HEK293 (cell line): ENCODE measurements around the gene RITA1.

ENCODE experiments used
- HOXD13 ChIP-seq: sonication (generic); formaldehyde crosslinking; IDR thresholded peaks from 2 replicates; pipeline ENCODE4 v1.8.0; 2022; ENCODE audit warnings: missing genetic modification reagents, borderline replicate concordance
- KLF17 ChIP-seq: fragments of 450-650 bp; formaldehyde crosslinking; IDR thresholded peaks from 2 replicates; pipeline ENCODE4 v1.5.1; 2016; ENCODE audit warnings: missing biosample characterization, missing genetic modification characterization
- OSR2 ChIP-seq: fragments of 450-650 bp; formaldehyde crosslinking; IDR thresholded peaks from 2 replicates; pipeline ENCODE4 v1.5.1; 2016; ENCODE audit warnings: missing biosample characterization, missing genetic modification characterization
- PATZ1 ChIP-seq: fragments of 450-650 bp; formaldehyde crosslinking; IDR thresholded peaks from 2 replicates; pipeline ENCODE4 v1.5.1; 2016; ENCODE audit warnings: missing biosample characterization, missing genetic modification characterization
- ZBTB1 ChIP-seq: fragments of 450-650 bp; formaldehyde crosslinking; IDR thresholded peaks from 2 replicates; pipeline ENCODE4 v1.5.1; 2016; ENCODE audit warnings: missing biosample characterization, missing genetic modification characterization
- ZFP3 ChIP-seq: fragments of 450-650 bp; formaldehyde crosslinking; IDR thresholded peaks from 2 replicates; pipeline ENCODE4 v1.5.1; 2016; ENCODE audit warnings: low read depth, missing biosample characterization, missing genetic modification characterization
- ZFP37 ChIP-seq: fragments of 450-650 bp; formaldehyde crosslinking; IDR thresholded peaks from 2 replicates; pipeline ENCODE4 v1.5.1; 2016; ENCODE audit warnings: missing biosample characterization, missing genetic modification characterization
- ZFP41 ChIP-seq: fragments of 450-650 bp; formaldehyde crosslinking; IDR thresholded peaks from 2 replicates; pipeline ENCODE4 v1.5.1; 2016; ENCODE audit warnings: missing biosample characterization, missing genetic modification characterization, borderline replicate concordance
- ZNF132 ChIP-seq: fragments of 450-650 bp; formaldehyde crosslinking; IDR thresholded peaks from 2 replicates; pipeline ENCODE4 v1.5.1; 2017; ENCODE audit warnings: missing biosample characterization, missing genetic modification characterization, borderline replicate concordance
- ZNF157 ChIP-seq: fragments of 450-650 bp; formaldehyde crosslinking; IDR thresholded peaks from 2 replicates; pipeline ENCODE4 v1.5.1; 2016; ENCODE audit warnings: missing biosample characterization, missing genetic modification characterization
- ZNF174 ChIP-seq: fragments of 450-650 bp; formaldehyde crosslinking; IDR thresholded peaks from 2 replicates; pipeline ENCODE4 v1.5.0; 2017; ENCODE audit warnings: missing biosample characterization, mild to moderate bottlenecking, missing genetic modification characterization
- ZNF2 ChIP-seq: fragments of 450-650 bp; formaldehyde crosslinking; IDR thresholded peaks from 2 replicates; pipeline ENCODE4 v1.5.1; 2016; ENCODE audit warnings: missing biosample characterization, missing genetic modification characterization
- ZNF202 ChIP-seq: fragments of 450-650 bp; formaldehyde crosslinking; IDR thresholded peaks from 2 replicates; pipeline ENCODE4 v1.5.1; 2016; ENCODE audit warnings: missing biosample characterization, missing genetic modification characterization, borderline replicate concordance
- ZNF274 ChIP-seq, 2 experiments: fragments of 200-500 bp in 1 of 2; fragments of 450-650 bp in 1 of 2; sonication (Bioruptor generic) in 1 of 2; formaldehyde crosslinking in 1 of 2; IDR thresholded peaks; 2 replicates each; pipeline versions ENCODE4 v1.5.1 to v1.6.1; 2014 to 2016; ENCODE audit warnings: borderline replicate concordance in 1 of 2, inconsistent platforms in 1 of 2, low read length in 1 of 2, missing biosample characterization in 1 of 2, missing genetic modification characterization in 1 of 2
- ZNF280D ChIP-seq: fragments of 450-650 bp; formaldehyde crosslinking; IDR thresholded peaks from 2 replicates; pipeline ENCODE4 v1.5.1; 2016; ENCODE audit warnings: missing biosample characterization, missing genetic modification characterization
- ZNF335 ChIP-seq: fragments of 450-650 bp; formaldehyde crosslinking; conservative IDR thresholded peaks from 2 replicates; pipeline ENCODE4 v1.5.1; 2016; ENCODE audit warnings: missing biosample characterization, missing genetic modification characterization
- ZNF341 ChIP-seq: fragments of 450-650 bp; formaldehyde crosslinking; IDR thresholded peaks from 2 replicates; pipeline ENCODE4; 2016; ENCODE audit warnings: low read depth, missing biosample characterization, missing genetic modification characterization
- ZNF426 ChIP-seq: fragments of 450-650 bp; formaldehyde crosslinking; IDR thresholded peaks from 2 replicates; pipeline ENCODE4 v1.5.1; 2017; ENCODE audit warnings: missing biosample characterization, missing genetic modification characterization, mild to moderate bottlenecking, inconsistent platforms, moderate library complexity
- ZNF433 ChIP-seq: fragments of 450-650 bp; formaldehyde crosslinking; IDR thresholded peaks from 2 replicates; pipeline ENCODE4 v1.5.1; 2016; ENCODE audit warnings: missing biosample characterization, missing genetic modification characterization, low read depth
- ZNF48 ChIP-seq: fragments of 450-650 bp; formaldehyde crosslinking; IDR thresholded peaks from 2 replicates; pipeline ENCODE4 v1.5.1; 2016; ENCODE audit warnings: missing biosample characterization, missing genetic modification characterization
- ZNF548 ChIP-seq: fragments of 450-650 bp; formaldehyde crosslinking; IDR thresholded peaks from 2 replicates; pipeline ENCODE4 v1.5.1; 2016; ENCODE audit warnings: missing biosample characterization, missing genetic modification characterization
- ZNF580 ChIP-seq: fragments of 450-650 bp; formaldehyde crosslinking; IDR thresholded peaks from 2 replicates; pipeline ENCODE4 v1.5.1; 2016; ENCODE audit warnings: missing biosample characterization, missing genetic modification characterization
- ZNF623 ChIP-seq: fragments of 450-650 bp; formaldehyde crosslinking; IDR thresholded peaks from 2 replicates; pipeline ENCODE4 v1.5.1; 2016; ENCODE audit warnings: missing biosample characterization, missing genetic modification characterization
- ZNF692 ChIP-seq: fragments of 450-650 bp; formaldehyde crosslinking; IDR thresholded peaks from 2 replicates; pipeline ENCODE4 v1.5.1; 2016; ENCODE audit warnings: missing biosample characterization, missing genetic modification characterization

The RITA1 gene

GRCh38 chr12:113232840-113233585 lies 47.5 kb downstream of the RITA1 start (continued):
- TF ChIP-seq ZNF132 (tag by site-specific recombination) (no peak), ZNF341 (tag by site-specific recombination) (0 out of 2 replicates have a peak, but pooled peaks have one; percentile 41), ZNF433 (tag by site-specific recombination) (no peak), ZBTB1 (tag by site-specific recombination) (no peak), KLF17 (peak; percentile 81; the same call in 1 of the 2 replicates), ZNF548 (tag by site-specific recombination) (no peak), ZFP3 (no peak), ZNF692 (tag by site-specific recombination) (0 out of 2 replicates have a peak, but pooled peaks have one; percentile 33), ZNF580 (tag by site-specific recombination) (no peak), ZFP37 (tag by site-specific recombination) (peak; percentile 90), ZNF280D (tag by site-specific recombination) (no peak), ZFP41 (tag by site-specific recombination) (no peak), ZNF174 (tag by site-specific recombination) (no peak), OSR2 (tag by site-specific recombination) (peak; percentile 78), ZNF202 (tag by site-specific recombination) (no peak), ZNF157 (tag by site-specific recombination) (no peak), HOXD13 (CRISPR knock-in tag) (no peak), ZNF274 (IDR thresholded peaks at IDR 0.05; ENCODE audit: low read length) (no peak), ZNF274 (tag by site-specific recombination; IDR thresholded peaks at IDR 0.05; ENCODE audit: borderline replicate concordance) (no peak), PATZ1 (peak; percentile 97), ZNF48 (no peak), ZNF426 (no peak), ZNF2 (tag by site-specific recombination) (peak; percentile 36; the same call in 1 of the 2 replicates), ZNF335 (tag by site-specific recombination) (peak; percentile 47), ZNF623 (tag by site-specific recombination) (no peak)
